M059J (cell line): Measurements from ENCODE around the gene TSTD2. TPM values are rescaled to one million over a fixed set of nuclear protein-coding genes. Genes with fewer than 3 reads are reported as not detected.
"Not testable (repeated sequence)": the region's sequence is repeated elsewhere in the genome, so short reads cannot be mapped to it uniquely, and the experiment has no call there.

Experiments used
- DNase-seq: peaks from one replicate; pipeline ENCODE4 v3.0.0-alpha.2; 2012; ENCODE audit warnings: low read depth
- total RNA-seq: library from RNA; depleted of rRNA; stranded (reverse); fragments of >200 nt; shearing (Covaris generic); gene quantifications from 2 replicates; pipeline ENCODE4 v1.2.3, GENCODE V29; 2014

Gene TSTD2
- total RNA-seq, 1 experiment from 2014 or later, result 16.3 TPM

GRCh38 chr9:97586909-97587308 lies 46.3 kb downstream of the TSTD2 start:
- DNase-seq, result not testable (repeated sequence)

- not testable (repeated sequence) for DNase-seq
Measured at GRCh38 chr9:97584778-97585177, 48.4 kb downstream of the TSTD2 start.

- not testable (repeated sequence) for DNase-seq
Measured at GRCh38 chr9:97581590-97581989, 51.6 kb downstream of the TSTD2 start.

GRCh38 chr9:97579914-97580313 lies 53.3 kb downstream of the TSTD2 start:
- DNase-seq, result no peak

GRCh38 chr9:97578846-97579245 lies 54.3 kb downstream of the TSTD2 start:
- DNase-seq, result no peak

GRCh38 chr9:97577051-97577450 lies 56.1 kb downstream of the TSTD2 start:
- no peak for DNase-seq

- DNase-seq, result no peak
Measured at GRCh38 chr9:97575673-97576200, 57.4 kb downstream of the TSTD2 start.

- not testable (repeated sequence) for DNase-seq
Measured at GRCh38 chr9:97574921-97575672, 58.1 kb downstream of the TSTD2 start.

- DNase-seq, result not testable (repeated sequence)
Measured at GRCh38 chr9:97574101-97574571, 59.0 kb downstream of the TSTD2 start.

GRCh38 chr9:97573482-97574073 lies 59.6 kb downstream of the TSTD2 start:
- peak; percentile 38 for DNase-seq

GRCh38 chr9:97572892-97573365 lies 60.2 kb downstream of the TSTD2 start:
- no peak for DNase-seq

GRCh38 chr9:97572196-97572891 lies 60.8 kb downstream of the TSTD2 start:
- peak; percentile 23 for DNase-seq

GRCh38 chr9:97571664-97572063 lies 61.5 kb downstream of the TSTD2 start:
- DNase-seq, result no peak

GRCh38 chr9:97570899-97571298 lies 62.3 kb downstream of the TSTD2 start:
- DNase-seq, result peak; percentile 24

- no peak for DNase-seq
Measured at GRCh38 chr9:97568461-97569275, 64.5 kb downstream of the TSTD2 start.

- no peak for DNase-seq
Measured at GRCh38 chr9:97567894-97568202, 65.3 kb downstream of the TSTD2 start.

GRCh38 chr9:97567182-97567893 lies 65.8 kb downstream of the TSTD2 start:
- no peak for DNase-seq

- no peak for DNase-seq
Measured at GRCh38 chr9:97565262-97565661, 67.9 kb downstream of the TSTD2 start.

- peak; percentile 90 for DNase-seq
Measured at GRCh38 chr9:97564291-97565175, 68.6 kb downstream of the TSTD2 start.
